Brain pericyte (primary cell): ENCODE measurements around the gene MMEL1.
A peak's percentile ranks its signal among the peaks of the same experiment; 100 is the strongest.
"Not testable (repeated sequence)": the region's sequence is repeated elsewhere in the genome, so short reads cannot be mapped to it uniquely, and the experiment has no call there.

Source experiments
- DNase-seq: peaks from one replicate; pipeline ENCODE4 v3.0.0-alpha.2; 2012; ENCODE audit warnings: low read depth, low spot score

Gene MMEL1

DNA sequence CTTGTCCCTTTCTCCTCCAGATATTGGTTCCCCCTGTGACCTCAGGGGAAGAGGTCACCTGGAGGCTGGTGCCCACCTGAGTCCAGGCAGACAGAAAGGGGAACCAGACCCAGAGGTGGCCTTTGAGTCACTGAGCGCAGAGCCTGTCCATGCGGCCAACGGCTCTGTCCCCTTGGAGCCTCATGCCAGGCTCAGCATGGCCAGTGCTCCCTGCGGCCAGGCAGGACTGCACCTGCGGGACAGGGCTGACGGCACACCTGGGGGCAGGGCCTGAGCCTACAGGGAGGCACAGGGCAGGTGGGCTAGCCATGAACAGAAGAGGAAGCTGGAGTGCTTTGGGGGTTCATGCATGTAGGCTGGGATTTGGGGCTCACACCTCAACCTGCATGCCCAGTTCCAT lies 74.0 kb downstream of the MMEL1 start:
- no peak for DNase-seq

DNA sequence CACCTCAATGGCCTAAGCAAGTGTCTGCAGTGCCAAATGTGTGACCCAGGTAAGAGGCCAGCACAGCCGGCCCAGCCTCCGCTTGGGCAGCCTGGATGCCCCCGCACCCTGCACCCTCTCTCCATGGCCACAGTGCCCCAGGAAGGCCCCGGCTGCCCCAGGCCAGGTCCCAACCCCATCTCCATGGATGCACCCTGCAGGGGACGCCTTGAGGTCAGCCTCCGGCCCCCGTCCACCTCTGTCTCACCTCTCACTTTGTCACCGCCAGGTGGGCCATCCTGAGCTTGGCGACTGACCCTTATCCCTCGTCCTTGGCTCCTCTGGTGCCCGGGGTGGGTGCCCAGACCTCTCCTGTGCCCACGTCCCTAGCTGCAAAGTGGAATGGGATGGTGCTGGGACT lies 74.4 kb downstream of the MMEL1 start:
- DNase-seq, result no peak

DNA sequence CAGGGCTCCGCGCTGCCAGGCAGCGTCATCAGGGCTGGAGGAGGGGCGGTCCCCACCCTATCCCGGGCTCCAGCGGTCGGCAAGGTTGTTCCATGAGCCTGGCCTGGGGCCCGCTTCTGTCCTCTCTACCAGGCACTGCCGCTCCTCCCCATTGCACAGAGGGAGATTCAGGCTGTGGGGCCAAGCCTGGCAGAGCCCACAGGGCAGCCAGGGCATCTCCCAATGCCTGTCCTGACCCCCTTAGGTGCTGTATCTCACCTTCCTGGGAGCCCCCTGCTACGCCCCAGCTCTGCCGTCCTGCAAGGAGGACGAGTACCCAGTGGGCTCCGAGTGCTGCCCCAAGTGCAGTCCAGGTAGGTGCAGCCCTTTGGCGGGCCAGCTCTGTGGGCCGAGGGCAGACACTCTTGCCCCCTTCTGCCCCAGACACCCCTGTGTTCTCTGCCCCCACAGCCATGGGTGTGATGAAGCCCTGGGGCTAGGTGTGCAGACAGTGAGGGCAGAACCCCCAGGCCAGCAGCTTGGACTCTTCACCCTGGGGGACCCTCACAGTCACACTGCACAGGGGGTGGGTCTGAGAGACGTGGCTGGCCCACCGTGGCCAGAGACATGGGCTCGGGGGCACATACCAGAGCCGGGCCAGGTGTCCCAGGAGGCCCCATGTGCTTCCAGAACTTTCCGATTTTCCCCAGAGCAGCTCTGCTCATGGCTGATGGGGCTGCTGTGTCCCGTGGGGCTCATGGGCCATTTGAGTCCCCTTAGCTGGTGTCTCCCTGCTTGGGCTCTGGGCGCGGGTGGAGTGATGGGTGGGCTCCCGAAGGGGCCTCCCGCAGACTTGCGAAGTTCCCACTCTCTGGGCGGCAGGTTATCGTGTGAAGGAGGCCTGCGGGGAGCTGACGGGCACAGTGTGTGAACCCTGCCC lies 75.1 kb downstream of the MMEL1 start:
- DNase-seq, result no peak

DNA sequence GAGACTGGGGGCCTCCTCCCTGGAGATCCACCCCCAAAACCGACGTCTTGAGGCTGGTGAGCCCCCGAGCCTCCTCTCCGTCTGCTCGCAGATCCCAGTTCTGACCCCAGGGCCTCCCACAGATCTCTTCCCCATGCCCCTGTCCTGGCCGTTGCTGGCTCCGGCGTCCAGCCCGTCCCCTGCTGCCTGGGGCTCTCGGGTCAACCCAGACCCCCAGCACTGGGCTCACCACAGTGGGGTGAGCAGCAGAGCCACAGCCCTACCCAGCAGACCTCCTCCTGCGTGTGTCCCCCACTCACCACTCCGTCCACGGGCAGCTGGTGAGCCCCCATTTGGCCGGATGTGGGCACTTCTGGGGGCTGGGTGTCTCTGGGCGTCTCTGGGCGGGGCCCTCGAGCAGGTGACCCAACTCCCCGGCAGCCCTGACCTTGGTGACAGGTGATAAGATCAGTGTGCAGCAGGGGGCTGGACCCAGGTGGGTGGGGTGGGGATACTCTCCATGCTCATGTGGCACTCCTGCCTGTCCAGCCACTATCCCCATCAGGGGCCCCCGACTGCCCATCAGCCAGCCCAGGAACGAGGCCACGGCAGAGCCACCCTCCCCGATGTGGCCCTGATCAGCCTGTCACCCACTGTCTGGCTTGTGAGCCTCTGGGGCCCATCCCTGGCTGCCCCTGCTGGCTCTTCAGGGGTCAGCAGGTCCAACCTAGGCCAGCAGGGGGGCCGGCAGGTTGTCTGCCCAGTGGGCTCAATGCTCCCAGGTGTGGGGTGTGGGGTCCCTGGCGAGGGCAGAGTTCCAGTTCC lies 75.9 kb downstream of the MMEL1 start:
- no peak for DNase-seq

DNA sequence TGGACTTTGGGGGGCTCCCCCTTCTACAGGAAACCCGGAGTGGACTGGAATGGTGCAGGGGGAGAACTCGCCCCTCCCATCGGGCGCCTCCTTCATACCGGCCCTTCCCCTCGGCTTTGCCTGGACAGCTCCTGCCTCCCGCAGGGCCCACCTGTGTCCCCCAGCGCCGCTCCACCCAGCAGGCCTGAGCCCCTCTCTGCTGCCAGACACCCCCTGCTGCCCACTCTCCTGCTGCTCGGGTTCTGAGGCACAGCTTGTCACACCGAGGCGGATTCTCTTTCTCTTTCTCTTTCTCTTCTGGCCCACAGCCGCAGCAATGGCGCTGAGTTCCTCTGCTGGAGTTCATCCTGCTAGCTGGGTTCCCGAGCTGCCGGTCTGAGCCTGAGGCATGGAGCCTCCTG lies 76.5 kb downstream of the MMEL1 start, which contains the start of gene TNFRSF14:
TNFRSF14 (plus strand) TSS at position 95 of the 401 bp plus-strand sequence; CDS start at position 389, 294 bp downstream.
- peak; percentile 63 for DNase-seq

DNA sequence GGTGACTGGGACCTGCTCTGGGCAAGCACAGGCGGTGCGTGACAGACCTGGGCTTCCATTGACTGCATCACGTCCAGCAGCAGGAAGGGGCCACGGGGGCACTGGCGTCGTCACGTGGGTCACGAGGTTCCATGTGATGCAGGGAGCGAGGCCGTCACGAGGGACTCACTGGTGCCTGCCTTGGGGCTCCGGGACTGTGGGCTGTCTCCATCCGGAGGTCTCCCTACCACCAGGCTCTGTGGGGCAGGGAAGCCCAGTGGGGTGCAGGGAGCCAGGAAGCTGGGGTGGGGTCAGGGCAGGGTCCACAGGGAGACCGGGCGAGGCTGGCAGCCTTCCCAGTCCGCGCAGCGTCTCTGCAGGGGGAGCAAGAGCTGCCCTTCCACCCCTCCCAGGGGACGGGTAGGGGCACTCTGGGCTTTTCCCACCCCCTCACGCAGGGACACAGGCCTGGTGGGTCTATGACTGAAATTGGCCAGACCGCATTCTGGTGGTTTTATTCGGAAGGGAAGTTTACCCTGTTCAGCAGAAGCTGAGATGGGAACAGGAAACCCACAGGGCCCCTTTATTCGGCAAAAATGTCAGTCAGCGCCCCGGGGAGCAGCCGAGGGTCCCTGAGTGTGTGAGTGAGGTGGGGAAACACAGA lies 77.1 kb downstream of the MMEL1 start:
- peak; percentile 84 for DNase-seq

DNA sequence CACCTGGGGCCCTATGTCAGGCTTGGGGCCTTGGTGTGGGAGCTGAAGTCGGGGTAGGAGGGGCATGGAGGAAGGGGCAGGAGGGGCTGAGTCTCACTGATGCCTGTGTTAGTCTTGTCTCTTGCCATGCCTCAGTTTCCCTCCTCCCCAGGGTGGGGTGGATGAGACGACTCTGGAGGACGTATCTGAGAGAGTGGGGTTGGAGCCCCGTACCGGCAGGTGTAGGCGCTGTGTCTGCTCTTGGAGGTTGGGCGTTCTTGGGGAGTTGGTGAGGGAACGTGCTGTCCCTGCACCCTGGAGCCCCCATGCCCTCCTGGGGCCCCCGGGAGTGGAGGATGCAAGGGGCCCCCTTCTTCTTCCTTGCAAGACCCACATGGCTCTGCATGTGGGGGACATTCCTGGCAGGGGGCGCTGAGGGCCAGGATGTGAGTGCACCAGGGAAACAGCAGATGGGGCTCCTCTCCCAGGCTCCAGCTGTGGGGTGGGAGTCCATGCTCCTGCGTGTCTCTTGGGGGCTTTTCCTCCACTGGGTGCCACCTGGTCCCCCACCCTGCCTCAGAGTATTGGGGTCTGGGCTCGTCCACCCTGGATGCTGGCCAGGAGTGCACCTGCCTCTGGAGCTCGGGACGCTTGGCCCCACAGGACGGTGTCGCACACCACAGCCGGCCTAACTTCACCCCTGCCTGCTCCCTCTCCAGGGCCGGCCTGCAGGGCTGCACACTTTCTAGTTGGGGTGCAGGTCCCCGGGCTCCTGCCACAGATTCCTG lies 78.0 kb downstream of the MMEL1 start:
- DNase-seq, result no peak

DNA sequence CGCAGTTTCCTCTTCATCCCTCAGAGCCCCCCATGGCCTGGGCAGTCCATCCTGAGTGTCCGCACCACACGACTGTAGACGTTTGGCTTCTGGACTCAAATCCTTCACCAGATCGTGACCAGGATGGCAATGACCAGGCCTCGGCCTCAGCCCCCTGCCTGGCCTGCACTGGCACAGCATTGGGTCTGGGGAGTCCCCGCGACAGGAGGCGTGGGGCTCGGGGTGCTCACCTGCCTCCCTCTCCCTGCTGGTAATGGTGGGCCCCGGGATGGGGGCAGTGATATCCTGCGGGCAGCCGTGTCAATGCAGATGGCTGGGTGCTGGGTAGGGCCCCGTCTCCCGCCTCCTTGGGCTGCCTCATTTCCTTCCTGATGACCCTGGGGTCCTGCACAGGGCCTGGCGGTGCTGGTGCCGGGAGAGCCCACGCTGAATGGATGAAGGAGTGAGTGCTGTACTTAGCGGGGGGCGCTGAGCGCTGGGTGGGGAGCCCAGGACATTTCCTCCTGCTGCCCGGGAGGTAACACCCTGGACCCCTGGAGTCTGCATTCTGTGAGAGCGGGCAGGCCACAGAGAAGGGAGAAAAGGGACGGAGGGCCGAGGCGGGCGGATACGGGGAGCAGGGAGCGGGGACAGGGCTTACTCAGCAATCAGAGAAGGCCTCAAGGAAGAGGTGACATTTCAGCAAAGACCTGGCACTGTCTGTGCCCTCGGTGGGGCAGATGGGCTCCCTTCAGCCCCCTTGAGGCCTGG lies 78.8 kb downstream of the MMEL1 start:
- no peak for DNase-seq

DNA sequence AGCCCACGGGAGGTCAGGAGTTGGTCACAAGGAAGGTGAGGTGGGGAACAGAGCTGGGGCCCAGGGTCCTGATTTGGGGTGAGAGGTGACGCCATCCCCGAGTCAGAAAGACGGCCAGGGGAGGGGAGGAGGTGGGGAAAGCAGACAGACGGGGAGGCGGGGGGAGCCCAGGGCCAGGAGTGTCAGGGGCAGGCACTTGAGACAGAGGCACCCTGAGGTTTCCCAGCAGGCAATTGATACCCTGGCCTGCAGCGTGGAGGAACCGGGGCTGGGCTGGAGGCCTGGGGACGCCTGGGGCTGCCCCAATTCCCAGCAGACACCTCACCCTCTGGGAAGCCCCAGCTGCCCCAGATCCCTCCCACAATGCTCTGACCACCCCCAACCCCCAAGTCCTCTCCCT lies 79.7 kb downstream of the MMEL1 start:
- DNase-seq, result not testable (repeated sequence)

DNA sequence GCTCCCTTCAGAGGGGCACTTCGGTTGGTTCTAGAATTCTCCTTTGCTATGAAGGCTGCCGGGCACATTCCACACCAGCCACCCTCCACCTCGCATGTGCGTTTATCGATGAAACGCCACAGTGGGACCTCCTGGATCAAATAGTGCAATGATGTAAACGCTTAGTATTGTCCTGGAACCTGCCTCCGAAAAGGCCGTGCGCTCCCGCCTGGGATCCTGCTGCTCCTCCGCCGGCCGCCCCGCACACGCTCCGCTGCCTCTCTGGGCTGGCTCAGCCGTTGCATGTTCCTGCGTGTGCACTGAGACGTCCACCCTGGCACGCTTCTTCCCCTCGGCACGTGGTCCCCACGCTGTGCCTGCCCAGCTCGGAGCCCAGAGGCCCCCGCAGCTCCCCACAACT lies 80.6 kb downstream of the MMEL1 start:
- no peak for DNase-seq

DNA sequence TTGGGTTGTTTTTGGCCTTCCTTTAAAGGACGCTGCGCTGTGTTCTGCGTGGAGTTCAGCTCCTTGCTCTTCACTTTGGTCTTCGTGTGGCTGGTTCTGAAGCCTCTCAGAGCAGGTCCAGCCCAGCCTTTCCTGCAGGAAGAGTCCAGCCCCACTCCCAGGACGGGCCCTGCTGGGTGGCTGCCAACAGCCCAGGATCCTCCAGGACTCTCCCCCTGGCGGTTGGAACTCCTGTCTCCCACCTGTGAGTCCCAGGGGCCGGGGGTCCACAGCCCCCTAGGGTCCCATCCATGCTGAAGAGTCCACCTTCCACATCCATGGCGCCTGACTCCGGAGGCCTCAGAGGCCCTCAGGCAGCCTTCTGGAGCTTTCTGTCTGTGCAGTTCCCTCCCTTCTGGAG lies 81.3 kb downstream of the MMEL1 start:
- DNase-seq, result not testable (repeated sequence)

DNA sequence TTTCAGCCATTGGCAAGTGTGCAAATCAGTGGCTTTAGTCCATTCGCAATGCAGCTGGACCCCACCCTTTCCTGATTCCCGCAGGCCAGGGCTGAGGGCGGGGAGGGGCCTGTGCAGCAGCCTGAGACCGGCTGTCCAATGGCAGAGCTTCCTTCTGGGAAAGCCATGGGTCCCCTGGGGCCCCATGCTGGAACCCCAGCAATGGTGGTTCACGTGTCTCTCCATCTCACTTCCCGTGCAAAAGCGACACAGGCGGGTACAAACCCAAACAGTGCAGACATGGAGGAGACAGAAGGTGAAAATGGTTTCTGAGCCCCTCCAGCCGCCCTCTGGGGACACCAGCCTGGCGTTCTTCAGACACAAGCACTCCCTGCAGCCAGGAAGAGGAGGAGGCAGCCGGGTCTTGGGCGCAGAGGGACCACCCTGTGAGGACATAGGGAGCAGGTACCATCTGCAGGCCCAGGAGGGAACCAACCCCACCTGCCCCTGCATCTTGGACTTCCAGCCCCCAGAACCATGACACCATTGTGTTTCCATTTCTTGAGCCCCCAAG lies 82.4 kb downstream of the MMEL1 start:
- DNase-seq, result not testable (repeated sequence)

DNA sequence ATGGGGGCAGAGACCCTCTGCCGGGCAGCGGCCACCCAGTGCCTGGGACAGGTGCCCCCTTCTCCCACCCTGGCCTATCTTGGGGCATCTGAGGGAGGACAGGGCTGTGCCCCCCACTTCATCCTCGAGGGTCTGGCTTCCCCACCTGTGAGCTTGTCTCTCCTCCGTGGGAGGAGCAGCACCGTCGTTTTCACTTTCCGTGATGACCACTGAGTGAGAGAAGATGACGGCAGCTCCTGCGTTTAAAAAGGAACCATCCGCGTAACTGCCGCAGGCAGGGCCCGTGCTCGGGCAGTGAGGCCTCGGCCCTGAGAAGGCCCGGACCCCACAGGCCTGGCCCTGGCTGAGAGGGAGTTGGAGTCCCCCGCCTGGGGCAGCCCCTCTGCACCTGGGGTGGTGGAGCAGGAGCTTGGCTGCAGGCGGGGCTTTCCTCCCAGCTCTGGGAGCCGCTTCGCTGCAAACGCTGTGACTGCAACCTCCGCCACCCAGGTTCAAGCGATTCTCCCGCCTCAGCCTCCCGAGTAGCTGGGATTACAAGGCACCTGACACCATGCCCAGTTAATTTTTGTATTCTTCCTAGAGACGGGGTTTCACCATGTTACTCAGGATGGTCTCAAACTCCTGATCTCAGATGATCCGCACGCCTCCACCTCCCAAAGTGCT lies 83.3 kb downstream of the MMEL1 start:
- DNase-seq, result not testable (repeated sequence)

DNA sequence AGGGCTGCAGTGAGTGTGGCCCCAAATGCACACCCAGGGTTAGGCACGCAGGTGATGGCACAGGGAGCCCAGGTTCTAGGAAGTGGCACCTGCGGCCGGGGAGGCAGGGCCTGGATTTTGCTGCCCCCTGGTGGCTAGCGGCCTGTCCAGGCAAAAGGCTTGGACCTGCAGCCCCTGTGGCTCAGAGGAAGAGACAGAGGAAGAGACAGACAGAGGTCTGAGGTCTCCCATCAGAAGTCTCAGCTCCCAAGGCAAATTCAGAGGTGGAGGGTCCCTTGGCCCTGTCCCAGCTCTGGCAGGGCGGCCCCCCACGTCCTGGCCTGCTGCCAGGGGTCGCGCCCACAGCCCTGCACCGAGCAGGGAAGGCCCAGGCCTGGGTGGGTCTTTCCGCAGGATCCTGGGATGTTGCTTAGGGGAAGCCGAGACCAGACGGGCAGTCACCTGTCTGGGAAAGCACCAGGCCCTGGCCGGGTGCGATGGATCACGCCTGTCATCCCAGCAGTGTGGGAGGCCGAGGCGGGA lies 84.7 kb downstream of the MMEL1 start:
- no peak for DNase-seq

DNA sequence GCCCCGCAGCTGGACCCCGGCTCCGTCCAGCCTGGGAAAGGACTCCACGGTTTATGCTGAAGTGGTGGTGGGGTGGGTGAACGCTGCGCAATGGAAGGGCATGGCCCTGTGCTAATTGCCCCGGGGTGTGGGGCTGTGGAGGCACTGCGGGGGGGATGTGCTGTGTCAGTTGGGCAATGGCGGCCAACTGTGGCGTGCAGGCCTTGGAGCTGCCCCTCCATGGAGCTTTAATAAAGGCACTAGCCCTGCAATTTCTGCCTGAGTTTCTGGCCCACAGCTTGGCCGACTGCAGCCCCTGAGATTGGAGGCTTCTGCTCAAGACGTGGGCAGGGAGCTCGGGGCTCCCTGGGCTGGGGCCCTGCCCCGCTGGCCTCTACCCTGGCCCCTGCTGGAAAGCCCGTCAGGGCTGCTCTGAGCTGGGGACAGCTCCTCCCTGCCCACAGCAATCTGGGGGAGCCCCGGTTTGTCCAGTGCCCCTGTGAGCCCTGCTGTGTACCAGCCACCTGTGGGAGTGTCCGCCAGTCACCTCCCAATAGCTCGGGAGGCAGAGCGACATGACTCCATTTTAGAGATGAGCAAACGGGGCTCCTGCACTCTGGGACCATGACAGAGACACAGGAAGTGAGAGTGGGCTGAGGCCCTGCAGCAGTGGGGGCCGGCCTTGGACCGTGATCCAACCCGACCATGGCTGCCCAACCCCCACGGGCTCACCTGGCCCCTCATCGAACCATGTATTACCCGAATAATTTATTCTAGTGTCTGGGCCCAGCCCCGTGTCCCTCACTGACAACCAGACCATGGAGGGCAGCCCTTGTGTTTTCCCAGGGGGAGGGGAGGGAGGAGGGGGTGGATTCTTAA lies 85.4 kb downstream of the MMEL1 start:
- DNase-seq, result no peak

DNA sequence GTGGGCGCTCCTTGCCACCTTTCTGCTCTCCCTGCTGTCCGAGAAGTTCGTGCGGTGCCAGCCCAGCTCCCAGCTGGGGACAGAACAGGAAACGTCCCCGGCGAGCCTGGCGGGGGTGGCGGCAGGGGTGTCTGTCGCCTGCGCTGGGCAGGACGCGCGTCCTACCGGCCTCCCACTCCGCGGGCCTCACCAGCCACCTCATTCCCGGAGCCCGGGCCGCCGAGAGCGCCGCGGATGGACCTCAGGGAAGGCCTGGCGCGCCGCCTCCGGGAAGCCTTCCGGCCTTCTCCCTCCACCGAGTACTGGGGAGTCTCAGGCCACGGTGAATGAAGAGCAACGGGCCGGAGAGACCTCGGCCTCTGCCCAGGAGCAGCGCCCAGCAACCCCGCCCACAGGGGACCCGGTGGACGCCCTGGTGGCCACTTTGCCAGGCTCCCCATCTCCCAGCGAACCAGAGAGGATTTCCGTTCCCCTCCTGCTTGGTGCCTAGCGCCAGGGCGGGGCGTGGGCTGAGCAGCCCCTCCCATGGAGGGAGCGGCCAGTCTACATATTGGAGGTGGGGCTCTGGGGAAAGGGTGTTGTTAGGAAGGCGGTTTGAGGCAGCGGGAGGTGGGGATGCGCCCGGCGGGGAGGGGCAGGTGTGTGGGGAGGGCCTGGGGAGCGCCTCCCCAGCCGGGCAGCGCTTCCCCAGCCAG lies 86.2 kb downstream of the MMEL1 start:
- DNase-seq, result no peak

DNA sequence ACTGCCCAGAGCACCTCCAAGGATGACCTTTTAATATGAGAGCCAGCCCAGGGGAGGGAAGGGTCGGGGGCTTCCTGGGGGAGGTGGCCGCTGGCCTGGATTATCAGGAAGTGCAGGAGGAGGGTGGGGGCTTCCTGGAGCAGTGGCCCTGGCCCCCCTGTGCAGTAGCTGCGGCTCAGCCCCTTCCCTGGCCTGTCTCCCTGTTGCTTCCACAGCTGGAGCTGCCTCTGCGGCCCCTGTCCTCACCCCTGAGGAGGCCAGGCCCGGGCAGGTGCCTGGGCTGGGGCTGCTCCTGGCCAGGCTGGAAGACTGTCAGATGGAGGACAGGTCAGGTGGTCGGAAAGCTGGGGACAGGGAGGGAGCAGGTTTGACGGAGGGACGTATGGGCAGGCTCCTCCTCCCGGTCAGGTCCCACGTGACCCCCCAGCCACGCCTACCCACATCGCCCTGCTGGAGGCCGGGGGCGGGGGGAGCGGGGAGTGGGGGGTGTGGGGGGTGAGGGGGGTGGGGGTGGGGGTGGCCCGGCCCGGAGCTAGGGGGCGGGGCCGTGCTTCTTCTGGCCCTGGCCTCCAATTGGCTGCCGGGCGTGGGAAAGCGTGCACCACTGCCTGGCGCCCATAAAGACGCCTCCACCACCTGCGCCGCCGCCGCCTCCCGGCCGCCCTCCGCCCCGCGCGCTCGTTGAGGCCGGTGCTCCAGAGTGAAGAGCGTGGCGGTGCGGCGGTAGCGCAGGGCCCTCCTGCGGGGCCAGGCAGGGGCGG lies 86.9 kb downstream of the MMEL1 start:
- no peak for DNase-seq
